Tibial nerve (tissue), 4 donors: Measurements from ENCODE around the gene GCLC. TPM values are rescaled to one million over a fixed set of nuclear protein-coding genes. Genes with fewer than 3 reads are reported as not detected.

Experiments
- DNase-seq, 2 donors: peaks; one replicate each; pipeline ENCODE4 v3.0.0-alpha.2; 2019; ENCODE audit warnings: low spot score in 2 of 2
- H3K27ac ChIP-seq, 4 donors: fragments of 200-600 bp; sonication (generic) in 3 of 4; one replicate each; pipeline ENCODE4 v1.5.1; 2017 to 2019; ENCODE audit warnings: mild to moderate bottlenecking in 1 of 4
- H3K27me3 ChIP-seq, 2 donors: fragments of 200-600 bp; sonication (generic) in 1 of 2; one replicate each; pipeline versions ENCODE4 v1.5.1 to v1.6.0; 2017 to 2019
- H3K36me3 ChIP-seq, 3 donors: fragments of 200-600 bp; sonication (generic); one replicate each; pipeline ENCODE4 v1.5.1; 2018 to 2019
- H3K4me1 ChIP-seq, 4 donors: fragments of 200-600 bp; sonication (generic) in 3 of 4; one replicate each; pipeline ENCODE4 v1.5.1; 2017 to 2019
- H3K4me3 ChIP-seq, 4 donors: fragments of 200-600 bp; sonication (generic) in 3 of 4; one replicate each; pipeline ENCODE4 v1.5.1; 2017 to 2019; ENCODE audit warnings: mild to moderate bottlenecking in 1 of 4, moderate library complexity in 1 of 4
- H3K9me3 ChIP-seq, 4 donors: fragments of 200-600 bp; sonication (generic) in 3 of 4; one replicate each; pipeline ENCODE4 v1.5.1; 2017 to 2019
- EP300 ChIP-seq, 2 donors: sonication (generic); formaldehyde crosslinking; IDR thresholded peaks; one replicate each; pipeline ENCODE4 v1.6.1; 2017; ENCODE audit warnings: antibody characterized with exemption in 2 of 2, mild to moderate bottlenecking in 1 of 2
- POLR2A ChIP-seq, 2 donors: fragments of 450-650 bp; IDR thresholded peaks; one replicate each; pipeline ENCODE4 v1.6.1; 2017; ENCODE audit warnings: antibody characterized with exemption in 2 of 2, mild to moderate bottlenecking in 2 of 2, moderate library complexity in 2 of 2
- WGBS, 2 donors: methylation state at CpG; one replicate each; pipeline ENCODE4 v1.1.5; 2018; 5-methylcytosine and 5-hydroxymethylcytosine counted together
- total RNA-seq, 4 donors: library from RNA; depleted of rRNA; stranded (reverse); fragments of >200 nt; gene quantifications; one replicate each; pipeline ENCODE4 v1.1.0, GENCODE V29; 2016
- TF ChIP-seq, protein P1 (sequence below), 5 experiments: fragments of 200-600 bp in 3 of 5; fragments of 450-650 bp in 2 of 5; sonication (generic) in 3 of 5; IDR thresholded peaks; one replicate each; pipeline ENCODE4 v1.5.1; 2016 to 2019; ENCODE audit warnings: antibody characterized with exemption in 5 of 5, mild to moderate bottlenecking in 3 of 5, moderate library complexity in 2 of 5

Gene GCLC
- total RNA-seq, 4 donors from 2014 or later = 21.8 to 43.2 (median 32.0) TPM

DNA sequence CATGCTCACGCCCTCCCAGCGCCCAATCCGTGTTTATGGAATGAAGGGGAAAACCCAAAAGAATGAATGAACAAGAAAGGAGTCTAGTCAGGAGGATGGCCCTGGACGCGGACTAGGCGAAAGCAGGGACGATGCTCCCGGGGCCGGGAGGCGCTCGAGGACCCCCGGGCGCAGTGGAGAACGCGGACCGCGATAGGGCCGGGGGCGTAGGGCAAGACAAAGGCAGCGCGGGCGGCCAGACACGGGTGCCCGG is 758 bp downstream of the GCLC start:
- Histone ChIP-seq H3K9me3 (no peaks in the 10 kb centered on the region), H3K36me3 (peaks cover 0 to 8% (median 0%) of the 10 kb centered on the region in 3 donors), H3K4me1 (peaks cover 0 to 51% (median 20%) of the 10 kb centered on the region in 4 donors), H3K4me3 (peak overlapping the region; percentile 78 to 97 (median 90)), H3K27ac (peak overlapping the region; percentile 83 to 97 (median 93)), H3K27me3 (no peaks in the 10 kb centered on the region)
- no peak for TF ChIP-seq POLR2A (IDR thresholded peaks at IDR 0.05)
- TF ChIP-seq, protein P1, sequence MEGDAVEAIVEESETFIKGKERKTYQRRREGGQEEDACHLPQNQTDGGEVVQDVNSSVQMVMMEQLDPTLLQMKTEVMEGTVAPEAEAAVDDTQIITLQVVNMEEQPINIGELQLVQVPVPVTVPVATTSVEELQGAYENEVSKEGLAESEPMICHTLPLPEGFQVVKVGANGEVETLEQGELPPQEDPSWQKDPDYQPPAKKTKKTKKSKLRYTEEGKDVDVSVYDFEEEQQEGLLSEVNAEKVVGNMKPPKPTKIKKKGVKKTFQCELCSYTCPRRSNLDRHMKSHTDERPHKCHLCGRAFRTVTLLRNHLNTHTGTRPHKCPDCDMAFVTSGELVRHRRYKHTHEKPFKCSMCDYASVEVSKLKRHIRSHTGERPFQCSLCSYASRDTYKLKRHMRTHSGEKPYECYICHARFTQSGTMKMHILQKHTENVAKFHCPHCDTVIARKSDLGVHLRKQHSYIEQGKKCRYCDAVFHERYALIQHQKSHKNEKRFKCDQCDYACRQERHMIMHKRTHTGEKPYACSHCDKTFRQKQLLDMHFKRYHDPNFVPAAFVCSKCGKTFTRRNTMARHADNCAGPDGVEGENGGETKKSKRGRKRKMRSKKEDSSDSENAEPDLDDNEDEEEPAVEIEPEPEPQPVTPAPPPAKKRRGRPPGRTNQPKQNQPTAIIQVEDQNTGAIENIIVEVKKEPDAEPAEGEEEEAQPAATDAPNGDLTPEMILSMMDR (IDR thresholded peaks at IDR 0.05) = no peak
- no peak for TF ChIP-seq EP300 (IDR thresholded peaks at IDR 0.05)
- no peak for DNase-seq
- WGBS, 2 donors = 0 to 1% methylated on average over 17 to 24 of the region's 24 CpGs

DNA sequence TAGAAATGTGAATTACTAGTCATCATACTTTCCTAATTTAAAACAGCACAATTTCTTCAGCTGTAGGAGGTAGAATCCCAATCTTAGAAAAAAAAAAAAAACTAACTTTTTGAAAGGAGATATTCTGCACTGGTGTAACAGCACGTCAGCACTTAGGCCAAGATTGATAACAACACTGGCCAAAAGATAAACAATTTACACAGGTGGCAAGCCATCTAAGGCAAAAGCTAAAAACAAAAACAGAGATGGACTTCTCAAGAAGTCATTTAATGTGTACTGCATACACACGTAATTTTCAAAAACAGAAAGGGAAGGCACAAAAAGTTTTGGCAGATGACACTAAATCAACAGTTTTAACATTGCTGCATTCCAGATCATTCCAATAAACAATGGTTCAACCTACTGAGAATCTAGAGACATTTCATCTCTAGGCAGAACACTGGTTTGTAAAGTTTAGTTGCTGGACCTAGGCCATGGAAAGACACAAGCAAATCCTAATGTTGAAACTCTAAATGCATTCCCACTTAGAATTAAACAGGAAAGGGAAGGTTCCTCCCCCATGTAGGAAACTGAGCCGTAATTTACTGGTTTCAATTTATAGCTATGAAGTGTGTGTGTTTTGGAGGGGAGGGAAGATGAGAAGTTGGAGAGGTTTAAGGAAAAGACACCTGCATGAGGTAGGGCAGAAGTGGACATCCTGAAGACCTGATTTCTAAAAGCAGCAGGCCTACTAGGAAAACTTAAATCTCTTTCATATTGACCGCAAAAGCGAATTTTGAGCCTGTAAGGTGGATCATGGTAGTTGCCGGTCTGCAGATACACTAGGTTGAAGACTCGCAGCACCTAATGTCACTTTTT is 1.3 kb downstream of the GCLC start:
- TF ChIP-seq POLR2A (IDR thresholded peaks at IDR 0.05) = no peak
- no peak for TF ChIP-seq EP300 (IDR thresholded peaks at IDR 0.05)
- TF ChIP-seq, protein P1 (IDR thresholded peaks at IDR 0.05) = no peak
- peaks cover 0 to 8% (median 0%) of the 10 kb centered on the region in 3 donors for H3K36me3 ChIP-seq

DNA sequence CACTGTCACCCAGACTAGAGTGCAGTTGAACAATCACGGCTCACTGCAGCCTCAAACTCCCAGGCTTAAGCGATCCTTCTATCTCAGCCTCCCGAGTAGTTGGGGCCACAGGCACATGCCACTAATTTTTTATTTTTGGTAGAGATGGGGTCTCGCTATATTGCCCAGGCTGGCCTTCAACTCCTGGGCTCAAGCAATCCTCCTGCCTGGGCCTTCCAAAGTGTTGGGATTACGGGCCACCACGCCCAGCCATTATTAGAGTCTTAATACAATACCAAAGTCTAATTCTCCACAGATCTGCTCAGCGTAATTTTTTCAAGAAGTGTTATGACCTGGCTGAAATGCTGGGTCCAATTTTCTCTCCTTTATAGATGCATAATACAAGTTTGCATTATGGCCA is 3.0 kb downstream of the GCLC start:
- TF ChIP-seq POLR2A (IDR thresholded peaks at IDR 0.05) (no peak), EP300 (IDR thresholded peaks at IDR 0.05) (no peak)
- TF ChIP-seq, protein P1 (IDR thresholded peaks at IDR 0.05) = no peak
- 96 to 99% methylated on average over 7 of the region's 7 CpGs for WGBS, 2 donors
- no peaks in the 10 kb centered on the region for H3K9me3 ChIP-seq
- H3K4me1 ChIP-seq = peaks cover 0 to 39% (median 13%) of the 10 kb centered on the region in 4 donors
- no peaks in the 10 kb centered on the region for H3K27me3 ChIP-seq
- no peak overlapping the region for H3K4me3 ChIP-seq
- H3K27ac ChIP-seq = no peak overlapping the region
- peaks cover 0 to 8% (median 0%) of the 10 kb centered on the region in 3 donors for H3K36me3 ChIP-seq
- DNase-seq = no peak

More for the DNA sequence above, 1.3 kb downstream of the GCLC start:
- no peaks in the 10 kb centered on the region for H3K27me3 ChIP-seq
- DNase-seq = no peak
- H3K4me1 ChIP-seq = peaks cover 0 to 49% (median 19%) of the 10 kb centered on the region in 4 donors
- H3K9me3 ChIP-seq = no peaks in the 10 kb centered on the region
- H3K4me3 ChIP-seq = peak overlapping the region; percentile 78 to 97 (median 90)
- H3K27ac ChIP-seq = peak overlapping the region in 3 of 4 donors; percentile 90 to 97 (median 96)
- WGBS, 2 donors = 12 to 13% methylated on average over 7 of the region's 7 CpGs

DNA sequence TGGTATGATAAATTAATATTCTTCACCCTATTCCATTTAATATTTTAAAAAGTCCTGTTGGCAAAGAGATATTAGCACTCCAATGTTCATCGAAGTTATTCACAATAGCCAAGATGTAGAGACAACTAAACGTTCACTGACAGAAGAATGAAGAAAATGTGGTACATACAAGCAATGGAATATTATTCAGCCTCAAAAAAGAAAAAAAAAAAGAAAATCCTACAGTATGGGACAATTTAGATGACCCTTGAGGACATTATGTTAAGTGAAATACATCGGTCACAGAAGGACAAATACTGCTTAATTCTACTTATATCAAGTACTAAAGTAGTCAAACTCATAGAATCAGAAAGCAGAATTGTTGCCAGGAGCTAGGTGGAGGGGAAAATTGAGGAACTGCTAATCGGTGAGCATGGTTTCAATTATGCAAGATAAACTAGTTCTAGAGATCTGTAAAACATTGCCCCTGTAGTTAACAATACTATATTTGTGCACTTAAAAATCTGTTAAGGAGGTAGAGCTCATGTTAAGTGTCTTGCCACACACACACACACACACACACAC is 4.7 kb downstream of the GCLC start:
- TF ChIP-seq EP300 (IDR thresholded peaks at IDR 0.05) (no peak), POLR2A (IDR thresholded peaks at IDR 0.05) (no peak)
- TF ChIP-seq, protein P1 (IDR thresholded peaks at IDR 0.05) = no peak
- H3K27ac ChIP-seq = no peak overlapping the region

DNA sequence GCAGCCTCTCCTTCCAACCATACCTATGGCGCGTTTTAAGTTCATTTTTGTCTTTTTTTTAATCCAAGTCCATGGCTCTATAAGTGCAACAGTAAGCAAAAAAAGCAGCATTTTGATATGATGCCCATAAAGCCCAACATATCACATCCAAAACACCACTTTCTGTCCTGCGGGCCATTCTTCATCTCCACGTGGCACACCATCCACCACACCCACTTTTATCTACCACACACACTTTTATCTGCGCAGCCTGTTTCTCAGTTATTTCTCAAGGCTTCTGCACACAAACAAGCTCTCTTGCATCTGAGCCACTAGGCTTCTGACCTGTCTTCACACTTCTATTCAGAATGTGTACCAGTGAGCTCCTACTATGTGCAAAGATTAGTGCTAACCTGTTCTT is 5.3 kb downstream of the GCLC start:
- Histone ChIP-seq H3K9me3 (no peaks in the 10 kb centered on the region), H3K4me1 (peaks cover 0 to 24% (median 13%) of the 10 kb centered on the region in 4 donors)

More for the DNA sequence above, 4.7 kb downstream of the GCLC start:
- DNase-seq = no peak
- H3K4me3 ChIP-seq = no peak overlapping the region
- H3K27me3 ChIP-seq = no peaks in the 10 kb centered on the region
- no peaks in the 10 kb centered on the region for H3K9me3 ChIP-seq
- peaks cover 0 to 26% (median 13%) of the 10 kb centered on the region in 4 donors for H3K4me1 ChIP-seq
- 83 to 87% methylated on average over 4 of the region's 4 CpGs for WGBS, 2 donors
- peaks cover 0 to 8% (median 0%) of the 10 kb centered on the region in 3 donors for H3K36me3 ChIP-seq

More for the DNA sequence above, 5.3 kb downstream of the GCLC start:
- H3K27me3 ChIP-seq = no peaks in the 10 kb centered on the region
- WGBS, 2 donors = 91 to 95% methylated on average over 5 of the region's 5 CpGs
- no peak for TF ChIP-seq EP300 (IDR thresholded peaks at IDR 0.05)
- TF ChIP-seq, protein P1 (IDR thresholded peaks at IDR 0.05) = no peak
- no peak for TF ChIP-seq POLR2A (IDR thresholded peaks at IDR 0.05)
- no peak for DNase-seq
- no peak overlapping the region for H3K4me3 ChIP-seq
- H3K36me3 ChIP-seq = peaks cover 0 to 8% (median 0%) of the 10 kb centered on the region in 3 donors
- no peak overlapping the region for H3K27ac ChIP-seq
